HepG2 (cell line): ENCODE results near the gene HYAL2. TPM values are rescaled to one million over a fixed set of nuclear protein-coding genes. Genes with fewer than 3 reads are reported as not detected.
A peak's percentile ranks its signal among the peaks of the same experiment; 100 is the strongest.

Experiments
- CC2D1A ChIP-seq: sonication (generic); formaldehyde crosslinking; IDR thresholded peaks from 2 replicates; pipeline ENCODE4 v1.8.1; 2023; ENCODE audit warnings: mild to moderate bottlenecking, missing genetic modification reagents
- DZIP1 ChIP-seq: sonication (generic); formaldehyde crosslinking; IDR thresholded peaks from 2 replicates; pipeline ENCODE4 v1.5.0; 2020; ENCODE audit warnings: mild to moderate bottlenecking, missing genetic modification reagents
- MTF2 ChIP-seq: sonication (generic); formaldehyde crosslinking; IDR thresholded peaks from 2 replicates; pipeline ENCODE4 v1.5.0; 2020; ENCODE audit warnings: missing genetic modification reagents, borderline replicate concordance
- NFYC ChIP-seq: IDR thresholded peaks from 2 replicates; pipeline ENCODE4 v1.6.1; 2016; ENCODE audit warnings: missing genetic modification reagents, missing compliant biosample characterization
- PITX1 ChIP-seq: sonication (generic); formaldehyde crosslinking; IDR thresholded peaks from 2 replicates; pipeline ENCODE4 v1.5.1; 2020; ENCODE audit warnings: mild to moderate bottlenecking, missing genetic modification reagents
- SRSF4 ChIP-seq: fragments of 200-400 bp; formaldehyde crosslinking; IDR thresholded peaks from one replicate; pipeline ENCODE4 v1.6.1; 2018; ENCODE audit warnings: mild to moderate bottlenecking, low read depth, low read length, moderate library complexity; ENCODE audit not compliant: poor library complexity, severe bottlenecking
- TEAD3 ChIP-seq: optimal IDR thresholded peaks from 2 replicates; pipeline ENCODE3; 2016; ENCODE audit warnings: borderline replicate concordance
- ZC3H4 ChIP-seq: sonication (generic); formaldehyde crosslinking; IDR thresholded peaks from 2 replicates; pipeline ENCODE4 v1.4.0; 2020; ENCODE audit warnings: missing genetic modification reagents, borderline replicate concordance
- ZMAT3 ChIP-seq: sonication (generic); formaldehyde crosslinking; conservative IDR thresholded peaks from 2 replicates; pipeline ENCODE4 v1.7.0; 2021; ENCODE audit warnings: missing genetic modification reagents
- ZNF20 ChIP-seq: sonication (generic); formaldehyde crosslinking; IDR thresholded peaks from 2 replicates; pipeline ENCODE4 v1.4.0; 2020; ENCODE audit warnings: mild to moderate bottlenecking, moderate library complexity, missing genetic modification reagents
- ZNF441 ChIP-seq: sonication (generic); formaldehyde crosslinking; IDR thresholded peaks from 2 replicates; pipeline ENCODE4 v1.7.0; 2021; ENCODE audit warnings: missing genetic modification reagents, borderline replicate concordance
- ZNF580 ChIP-seq: IDR thresholded peaks from 2 replicates; pipeline ENCODE4 v1.6.1; 2016; ENCODE audit warnings: low read depth, borderline replicate concordance
- ZNF674 ChIP-seq: sonication (generic); formaldehyde crosslinking; IDR thresholded peaks from 2 replicates; pipeline ENCODE4 v1.5.0; 2020; ENCODE audit warnings: low read depth, mild to moderate bottlenecking, missing genetic modification reagents
- ZNF766 ChIP-seq: sonication (generic); formaldehyde crosslinking; IDR thresholded peaks from 2 replicates; pipeline ENCODE4 v1.5.0; 2020; ENCODE audit warnings: missing genetic modification reagents, borderline replicate concordance
- ZNF792 ChIP-seq: IDR thresholded peaks from 2 replicates; pipeline ENCODE4 v1.6.1; 2016
- polyA plus RNA-seq, 8 experiments: library from polyadenylated mRNA; depleted of rRNA in 3 of 8; stranded (reverse) in 7 of 8; unstranded in 1 of 8; fragments of >200 nt; fragmentation: Illumina TruSeq in 4 of 8; extraction: Trizol in 4 of 8; gene quantifications; 2 replicates each; pipeline versions ENCODE4 v1.2.1 to v1.2.3, GENCODE V29; 2011 to 2016; ENCODE audit warnings: low read depth in 4 of 8, missing spikeins in 1 of 8, mixed read lengths in 1 of 8; ENCODE audit not compliant: insufficient read depth in 1 of 8
- total RNA-seq, 5 experiments: library from RNA; depleted of rRNA; stranded (reverse); fragments of >200 nt; fragmentation: Illumina TruSeq; extraction: Trizol; gene quantifications; 2 replicates each; pipeline ENCODE4 v1.2.3, GENCODE V29; 2016; ENCODE audit warnings: low read depth in 1 of 5
- TF ChIP-seq, protein P1 (sequence below): sonication (generic); formaldehyde crosslinking; IDR thresholded peaks from 2 replicates; pipeline ENCODE4 v1.5.0; 2020; ENCODE audit warnings: mild to moderate bottlenecking, missing genetic modification reagents
- TF ChIP-seq, protein P2 (sequence below): sonication (generic); formaldehyde crosslinking; IDR thresholded peaks from 2 replicates; pipeline ENCODE4 v1.9.0; 2021; ENCODE audit warnings: missing genetic modification reagents, mild to moderate bottlenecking, borderline replicate concordance
- TF ChIP-seq, protein P3 (sequence below): sonication (generic); formaldehyde crosslinking; conservative IDR thresholded peaks from 2 replicates; pipeline ENCODE4 v1.5.0; 2020; ENCODE audit warnings: missing genetic modification reagents

HYAL2 gene
- total and polyA plus RNA-seq, 2 of the 13 experiments (the other 11 are each of a cell fraction or from before 2014, with no cell fraction given), result 76.2 to 102 TPM

DNA sequence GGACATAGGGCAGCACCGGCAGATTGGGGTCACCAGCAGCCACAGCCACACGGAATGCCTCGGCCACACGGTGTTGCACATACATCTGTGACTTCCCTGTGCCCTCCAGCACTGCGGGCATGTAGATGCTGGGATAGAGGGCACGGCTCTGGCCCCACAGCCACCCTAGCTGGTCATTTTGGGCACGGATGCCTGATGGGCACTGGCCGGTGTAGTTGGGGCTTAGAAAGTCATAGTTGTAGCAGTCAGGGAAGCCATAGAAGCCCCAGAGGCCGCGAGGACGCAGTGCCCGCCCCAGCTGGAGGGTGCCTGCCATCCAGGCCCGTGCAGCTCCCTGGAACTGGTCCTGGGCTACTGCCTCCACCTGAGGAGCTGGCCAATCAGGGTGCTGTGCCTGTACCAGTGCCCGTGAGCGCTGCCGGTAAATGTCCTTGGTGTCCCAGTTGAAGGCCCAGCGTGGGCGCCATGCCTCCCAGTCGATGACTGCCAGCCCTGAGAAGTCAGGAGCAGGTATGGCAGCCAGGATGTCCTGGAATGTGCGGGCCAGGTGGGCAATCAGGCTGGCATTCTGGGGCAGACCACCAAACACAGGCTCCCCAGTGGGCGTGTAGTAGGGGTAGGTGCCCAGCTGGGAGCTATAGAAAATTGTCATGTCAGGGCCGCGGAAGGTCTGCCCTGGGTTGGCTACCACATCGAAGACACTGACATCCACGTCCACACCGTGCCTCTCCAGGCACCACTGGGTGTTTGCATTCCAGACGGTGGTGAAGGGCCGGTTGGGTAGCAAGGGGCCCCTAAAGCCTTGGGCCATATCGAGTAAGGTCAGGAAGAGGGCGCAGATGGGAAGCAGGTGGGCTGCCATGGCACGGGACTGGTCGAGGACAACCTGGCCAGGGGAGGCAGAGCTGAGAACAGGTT, 20.2 kb downstream of the HYAL2 start (continued):
- TF ChIP-seq CC2D1A (CRISPR knock-in tag), result peak; percentile 11; the same call in 1 of the 2 replicates
- TF ChIP-seq, protein P1, sequence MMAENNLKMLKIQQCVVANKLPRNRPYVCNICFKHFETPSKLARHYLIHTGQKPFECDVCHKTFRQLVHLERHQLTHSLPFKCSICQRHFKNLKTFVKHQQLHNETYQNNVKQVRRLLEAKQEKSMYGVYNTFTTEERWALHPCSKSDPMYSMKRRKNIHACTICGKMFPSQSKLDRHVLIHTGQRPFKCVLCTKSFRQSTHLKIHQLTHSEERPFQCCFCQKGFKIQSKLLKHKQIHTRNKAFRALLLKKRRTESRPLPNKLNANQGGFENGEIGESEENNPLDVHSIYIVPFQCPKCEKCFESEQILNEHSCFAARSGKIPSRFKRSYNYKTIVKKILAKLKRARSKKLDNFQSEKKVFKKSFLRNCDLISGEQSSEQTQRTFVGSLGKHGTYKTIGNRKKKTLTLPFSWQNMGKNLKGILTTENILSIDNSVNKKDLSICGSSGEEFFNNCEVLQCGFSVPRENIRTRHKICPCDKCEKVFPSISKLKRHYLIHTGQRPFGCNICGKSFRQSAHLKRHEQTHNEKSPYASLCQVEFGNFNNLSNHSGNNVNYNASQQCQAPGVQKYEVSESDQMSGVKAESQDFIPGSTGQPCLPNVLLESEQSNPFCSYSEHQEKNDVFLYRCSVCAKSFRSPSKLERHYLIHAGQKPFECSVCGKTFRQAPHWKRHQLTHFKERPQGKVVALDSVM (CRISPR knock-in tag), result no peak
- no peak for TF ChIP-seq NFYC
- no peak for TF ChIP-seq MTF2 (CRISPR knock-in tag)
- no peak for TF ChIP-seq ZNF674 (CRISPR knock-in tag)
- no peak for TF ChIP-seq SRSF4
- TF ChIP-seq, protein P2, sequence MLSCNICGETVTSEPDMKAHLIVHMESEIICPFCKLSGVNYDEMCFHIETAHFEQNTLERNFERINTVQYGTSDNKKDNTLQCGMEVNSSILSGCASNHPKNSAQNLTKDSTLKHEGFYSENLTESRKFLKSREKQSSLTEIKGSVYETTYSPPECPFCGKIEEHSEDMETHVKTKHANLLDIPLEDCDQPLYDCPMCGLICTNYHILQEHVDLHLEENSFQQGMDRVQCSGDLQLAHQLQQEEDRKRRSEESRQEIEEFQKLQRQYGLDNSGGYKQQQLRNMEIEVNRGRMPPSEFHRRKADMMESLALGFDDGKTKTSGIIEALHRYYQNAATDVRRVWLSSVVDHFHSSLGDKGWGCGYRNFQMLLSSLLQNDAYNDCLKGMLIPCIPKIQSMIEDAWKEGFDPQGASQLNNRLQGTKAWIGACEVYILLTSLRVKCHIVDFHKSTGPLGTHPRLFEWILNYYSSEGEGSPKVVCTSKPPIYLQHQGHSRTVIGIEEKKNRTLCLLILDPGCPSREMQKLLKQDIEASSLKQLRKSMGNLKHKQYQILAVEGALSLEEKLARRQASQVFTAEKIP, result no peak
- TF ChIP-seq ZNF792 (CRISPR knock-in tag), result no peak; the same call in 1 of the 2 replicates
- TF ChIP-seq ZNF580, result no peak
- TF ChIP-seq, protein P3, sequence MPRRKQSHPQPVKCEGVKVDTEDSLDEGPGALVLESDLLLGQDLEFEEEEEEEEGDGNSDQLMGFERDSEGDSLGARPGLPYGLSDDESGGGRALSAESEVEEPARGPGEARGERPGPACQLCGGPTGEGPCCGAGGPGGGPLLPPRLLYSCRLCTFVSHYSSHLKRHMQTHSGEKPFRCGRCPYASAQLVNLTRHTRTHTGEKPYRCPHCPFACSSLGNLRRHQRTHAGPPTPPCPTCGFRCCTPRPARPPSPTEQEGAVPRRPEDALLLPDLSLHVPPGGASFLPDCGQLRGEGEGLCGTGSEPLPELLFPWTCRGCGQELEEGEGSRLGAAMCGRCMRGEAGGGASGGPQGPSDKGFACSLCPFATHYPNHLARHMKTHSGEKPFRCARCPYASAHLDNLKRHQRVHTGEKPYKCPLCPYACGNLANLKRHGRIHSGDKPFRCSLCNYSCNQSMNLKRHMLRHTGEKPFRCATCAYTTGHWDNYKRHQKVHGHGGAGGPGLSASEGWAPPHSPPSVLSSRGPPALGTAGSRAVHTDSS (CRISPR knock-in tag), result no peak
- TF ChIP-seq PITX1 (CRISPR knock-in tag), result no peak
- TF ChIP-seq ZNF441 (CRISPR knock-in tag), result no peak
- TF ChIP-seq ZMAT3 (CRISPR knock-in tag), result no peak
- no peak for TF ChIP-seq ZNF20 (CRISPR knock-in tag)
- TF ChIP-seq TEAD3 (CRISPR knock-in tag), result peak; percentile 2
- TF ChIP-seq ZC3H4 (CRISPR knock-in tag), result no peak
- peak; percentile 90; the same call in 1 of the 2 replicates for TF ChIP-seq DZIP1
- no peak for TF ChIP-seq ZNF766 (CRISPR knock-in tag)
